ENCODE results near the gene TBCA. TPM values are rescaled to one million over a fixed set of nuclear protein-coding genes. Genes with fewer than 3 reads are reported as not detected.

TBCA gene
- 260 to 279 TPM (median 270 TPM) in 5 replicates for total RNA-seq (2022; extraction: Qiagen RNA extraction)

GRCh38 chr5:77775790-77776553 lies at the start of gene TBCA:
Gene TBCA (minus strand): TSS chr5:77776339. CDS start chr5:77776257, 82 bp downstream.

Other genes with a start within 250 kb of the TBCA start
- gene OTP, start 137.6 kb downstream of the TBCA start, total RNA-seq (2022; extraction: Qiagen RNA extraction) = 0.03 to 0.16 TPM (median 0.13 TPM) in 5 replicates